OCI-LY3 (cell line): ENCODE measurements around the gene PKD2L1.

Experiments used
- CTCF ChIP-seq: fragments of 200-600, 300-600 bp; sonication (generic); IDR thresholded peaks from 2 replicates; pipeline ENCODE4 v1.5.1; 2014; ENCODE audit warnings: antibody characterized with exemption, low read length, low read depth
- EZH2phosphoT487 ChIP-seq: fragments of 200-600 bp; shearing (Covaris generic); IDR thresholded peaks from 2 replicates; pipeline ENCODE4 v1.6.1; 2018; ENCODE audit warnings: antibody characterized with exemption, mixed run types, low read depth

GRCh38 chr10:100370714-100371481, 40.9 kb upstream of the PKD2L1 start:
- TF ChIP-seq CTCF (no peak), EZH2phosphoT487 (no peak)
